ENCODE data around the gene ZNF618.

Gene ZNF618

GRCh38 chr9:113851873-113852272, 24.2 kb upstream of the ZNF618 start:
- no peak for DNase-seq (ENCODE audit: extremely low read depth, low read depth)
- TF ChIP-seq, protein P1, sequence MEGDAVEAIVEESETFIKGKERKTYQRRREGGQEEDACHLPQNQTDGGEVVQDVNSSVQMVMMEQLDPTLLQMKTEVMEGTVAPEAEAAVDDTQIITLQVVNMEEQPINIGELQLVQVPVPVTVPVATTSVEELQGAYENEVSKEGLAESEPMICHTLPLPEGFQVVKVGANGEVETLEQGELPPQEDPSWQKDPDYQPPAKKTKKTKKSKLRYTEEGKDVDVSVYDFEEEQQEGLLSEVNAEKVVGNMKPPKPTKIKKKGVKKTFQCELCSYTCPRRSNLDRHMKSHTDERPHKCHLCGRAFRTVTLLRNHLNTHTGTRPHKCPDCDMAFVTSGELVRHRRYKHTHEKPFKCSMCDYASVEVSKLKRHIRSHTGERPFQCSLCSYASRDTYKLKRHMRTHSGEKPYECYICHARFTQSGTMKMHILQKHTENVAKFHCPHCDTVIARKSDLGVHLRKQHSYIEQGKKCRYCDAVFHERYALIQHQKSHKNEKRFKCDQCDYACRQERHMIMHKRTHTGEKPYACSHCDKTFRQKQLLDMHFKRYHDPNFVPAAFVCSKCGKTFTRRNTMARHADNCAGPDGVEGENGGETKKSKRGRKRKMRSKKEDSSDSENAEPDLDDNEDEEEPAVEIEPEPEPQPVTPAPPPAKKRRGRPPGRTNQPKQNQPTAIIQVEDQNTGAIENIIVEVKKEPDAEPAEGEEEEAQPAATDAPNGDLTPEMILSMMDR (IDR thresholded peaks at IDR 0.05; ENCODE audit: low read depth, low read length, missing control alignments) = no peak
- no peak overlapping the region for H3K4me3 ChIP-seq (replicated peaks; ENCODE audit: low read depth, low read length)

GRCh38 chr9:113853333-113853732, 22.8 kb upstream of the ZNF618 start:
- no peak for DNase-seq (ENCODE audit: extremely low read depth, low read depth)
- TF ChIP-seq, protein P1 (IDR thresholded peaks at IDR 0.05; ENCODE audit: low read depth, low read length, missing control alignments) = peak; percentile 50
- no peak overlapping the region for H3K4me3 ChIP-seq (replicated peaks; ENCODE audit: low read depth, low read length)

DNA sequence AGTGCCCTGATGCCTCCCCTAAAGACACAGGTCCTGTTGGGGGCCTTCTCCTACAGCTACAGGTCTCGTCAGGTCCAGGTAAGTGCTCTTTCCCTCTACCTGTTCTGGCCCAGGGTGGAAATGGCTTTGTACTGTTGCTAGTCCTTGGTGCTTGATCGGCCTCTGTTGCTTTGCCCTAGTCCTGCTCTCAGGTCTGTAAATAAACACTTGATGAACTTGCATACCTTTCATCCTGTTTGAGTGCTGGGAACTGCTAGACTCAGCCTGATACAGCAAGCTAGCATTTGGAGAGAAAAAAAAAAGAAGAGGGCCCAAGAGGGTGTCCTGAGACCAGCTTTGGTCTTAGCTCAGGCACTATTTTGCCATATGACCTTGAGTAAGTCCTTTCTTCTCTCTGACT, 21.8 kb upstream of the ZNF618 start:
- no peak for DNase-seq (ENCODE audit: extremely low read depth, low read depth)
- TF ChIP-seq, protein P1 (IDR thresholded peaks at IDR 0.05; ENCODE audit: low read depth, low read length, missing control alignments) = no peak
- H3K4me3 ChIP-seq (replicated peaks; ENCODE audit: low read depth, low read length) = no peak overlapping the region

- no peak for DNase-seq (ENCODE audit: extremely low read depth, low read depth)
- TF ChIP-seq, protein P1 (IDR thresholded peaks at IDR 0.05; ENCODE audit: low read depth, low read length, missing control alignments) = no peak
- no peak overlapping the region for H3K4me3 ChIP-seq (replicated peaks; ENCODE audit: low read depth, low read length)
These were observed 18.2 kb upstream of the ZNF618 start for GRCh38 chr9:113857875-113858274.

DNA sequence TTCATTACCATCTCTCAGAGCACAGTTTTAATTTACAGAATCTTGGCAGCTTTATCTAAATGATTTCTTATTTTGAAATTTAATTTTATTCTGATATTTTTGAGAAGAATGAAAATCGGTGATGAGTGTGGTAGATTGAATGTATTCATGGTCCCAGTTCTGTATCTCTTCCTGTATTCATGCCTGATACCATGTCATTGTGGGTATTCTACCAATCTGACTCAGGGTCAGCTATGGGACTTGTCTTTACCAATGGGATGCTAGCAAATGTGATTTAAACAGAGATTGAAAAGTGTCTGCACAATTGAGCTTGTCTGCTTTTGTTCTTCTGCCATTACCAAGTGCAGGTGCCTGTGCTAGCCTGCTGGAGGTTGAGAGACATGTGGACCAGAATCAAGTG, 17.8 kb upstream of the ZNF618 start:
- DNase-seq (ENCODE audit: extremely low read depth, low read depth) = no peak
- TF ChIP-seq, protein P1 (IDR thresholded peaks at IDR 0.05; ENCODE audit: low read depth, low read length, missing control alignments) = no peak
- H3K4me3 ChIP-seq (replicated peaks; ENCODE audit: low read depth, low read length) = no peak overlapping the region

DNA sequence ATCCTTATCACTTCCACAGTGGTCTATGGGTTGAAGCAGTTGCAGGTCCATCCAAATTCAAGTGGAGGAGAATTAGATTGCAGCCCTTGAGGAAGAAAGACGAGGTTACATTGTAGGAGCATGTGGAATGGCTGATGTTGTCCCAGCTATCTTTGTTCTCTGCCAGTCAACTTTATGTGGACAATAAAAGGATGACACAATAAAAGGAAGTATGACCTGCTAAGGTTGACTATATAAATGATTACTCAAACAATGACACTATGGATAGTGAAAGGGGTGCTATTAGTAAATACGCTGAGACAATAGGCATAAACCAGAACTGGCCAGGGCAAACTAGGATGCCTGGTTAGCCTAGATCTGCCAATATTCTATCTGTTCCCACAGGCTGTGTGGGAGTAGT, 12.8 kb upstream of the ZNF618 start:
- DNase-seq (ENCODE audit: extremely low read depth, low read depth) = no peak
- no peak overlapping the region for H3K4me3 ChIP-seq (replicated peaks; ENCODE audit: low read depth, low read length)
- TF ChIP-seq, protein P1 (IDR thresholded peaks at IDR 0.05; ENCODE audit: low read depth, low read length, missing control alignments) = no peak

DNA sequence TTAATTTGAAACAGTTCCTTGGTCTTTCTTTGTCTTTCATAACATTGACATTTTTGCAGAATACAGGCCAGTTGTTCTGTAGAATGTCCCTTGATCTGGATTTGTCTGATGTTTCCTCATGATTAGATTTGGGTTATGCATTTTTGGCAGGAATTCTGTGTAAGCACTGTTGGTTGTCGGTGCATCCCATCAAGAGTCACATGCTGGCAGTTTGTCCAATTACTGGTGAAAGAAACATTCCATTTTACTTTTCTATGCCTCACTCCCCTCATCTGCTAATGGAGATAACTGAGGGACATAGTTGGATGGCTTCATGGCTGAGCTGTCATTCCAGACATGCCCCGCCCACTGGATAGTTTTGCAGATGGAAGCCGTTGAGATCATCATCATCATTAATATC, 7.6 kb upstream of the ZNF618 start:
- no peak for DNase-seq (ENCODE audit: extremely low read depth, low read depth)
- TF ChIP-seq, protein P1 (IDR thresholded peaks at IDR 0.05; ENCODE audit: low read depth, low read length, missing control alignments) = no peak
- H3K4me3 ChIP-seq (replicated peaks; ENCODE audit: low read depth, low read length) = no peak overlapping the region
